PC-9 (cell line): ENCODE results near the gene RITA1.

Experiments
- CTCF ChIP-seq: fragments of 200-600 bp; sonication (generic); conservative IDR thresholded peaks from 2 replicates; pipeline ENCODE4 v1.6.1; 2017; ENCODE audit warnings: mixed run types, antibody characterized with exemption, mild to moderate bottlenecking, moderate library complexity
- EZH2 ChIP-seq: fragments of 200-600 bp; sonication (generic); IDR thresholded peaks from 2 replicates; pipeline ENCODE4 v1.8.0; 2017; ENCODE audit warnings: antibody characterized with exemption, low read depth

GRCh38 chr12:113202300-113203075 is 17.0 kb downstream of the RITA1 start:
- no peak for TF ChIP-seq CTCF
- TF ChIP-seq EZH2, result no peak
